RWPE2 (cell line): ENCODE data around the gene OR4K14.

Experiments
- ATAC-seq: fragments of 200-7000 bp; cut with Tn5 transposase; 3 replicates; pipeline ENCODE4 v1.9.1; 2021; ENCODE audit warnings: low read depth
- DNase-seq: peaks from one replicate; pipeline ENCODE4 v3.0.0-alpha.2; 2020; ENCODE audit warnings: low spot score
- H3K27ac ChIP-seq: fragments of 450-650 bp; 2 replicates; pipeline ENCODE4 v1.5.1; 2017; ENCODE audit warnings: mild to moderate bottlenecking; ENCODE audit not compliant: poor library complexity, severe bottlenecking
- H3K27me3 ChIP-seq: fragments of 250-450 bp; sonication (Bioruptor Pico); 2 replicates; pipeline ENCODE4 v1.5.1; 2021; ENCODE audit warnings: mild to moderate bottlenecking, moderate library complexity; ENCODE audit not compliant: insufficient read depth, poor library complexity, severe bottlenecking
- H3K36me3 ChIP-seq: fragments of 250-450 bp; sonication (Bioruptor Pico); 2 replicates; pipeline ENCODE4 v1.5.1; 2020; ENCODE audit warnings: low read depth, mild to moderate bottlenecking, moderate library complexity
- H3K4me1 ChIP-seq: fragments of 250-450 bp; sonication (Bioruptor Pico); 2 replicates; pipeline ENCODE4 v1.5.1; 2021; ENCODE audit warnings: mild to moderate bottlenecking, moderate library complexity; ENCODE audit not compliant: insufficient read depth, poor library complexity, severe bottlenecking
- H3K4me3 ChIP-seq: fragments of 250-450 bp; sonication (Bioruptor Pico); 2 replicates; pipeline ENCODE4 v1.5.1; 2021; ENCODE audit warnings: mild to moderate bottlenecking, moderate library complexity; ENCODE audit not compliant: severe bottlenecking
- H3K9me3 ChIP-seq: fragments of 250-450 bp; sonication (Bioruptor Pico); 2 replicates; pipeline ENCODE4 v1.5.1; 2021; ENCODE audit warnings: mild to moderate bottlenecking, moderate library complexity; ENCODE audit not compliant: severe bottlenecking
- TF ChIP-seq, protein P1 (sequence below): fragments of 450-650 bp; IDR thresholded peaks from one replicate; pipeline ENCODE4 v1.5.1; 2017; ENCODE audit warnings: mild to moderate bottlenecking, moderate library complexity; ENCODE audit not compliant: poor library complexity, severe bottlenecking

The OR4K14 gene, protein sequence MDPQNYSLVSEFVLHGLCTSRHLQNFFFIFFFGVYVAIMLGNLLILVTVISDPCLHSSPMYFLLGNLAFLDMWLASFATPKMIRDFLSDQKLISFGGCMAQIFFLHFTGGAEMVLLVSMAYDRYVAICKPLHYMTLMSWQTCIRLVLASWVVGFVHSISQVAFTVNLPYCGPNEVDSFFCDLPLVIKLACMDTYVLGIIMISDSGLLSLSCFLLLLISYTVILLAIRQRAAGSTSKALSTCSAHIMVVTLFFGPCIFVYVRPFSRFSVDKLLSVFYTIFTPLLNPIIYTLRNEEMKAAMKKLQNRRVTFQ

DNA sequence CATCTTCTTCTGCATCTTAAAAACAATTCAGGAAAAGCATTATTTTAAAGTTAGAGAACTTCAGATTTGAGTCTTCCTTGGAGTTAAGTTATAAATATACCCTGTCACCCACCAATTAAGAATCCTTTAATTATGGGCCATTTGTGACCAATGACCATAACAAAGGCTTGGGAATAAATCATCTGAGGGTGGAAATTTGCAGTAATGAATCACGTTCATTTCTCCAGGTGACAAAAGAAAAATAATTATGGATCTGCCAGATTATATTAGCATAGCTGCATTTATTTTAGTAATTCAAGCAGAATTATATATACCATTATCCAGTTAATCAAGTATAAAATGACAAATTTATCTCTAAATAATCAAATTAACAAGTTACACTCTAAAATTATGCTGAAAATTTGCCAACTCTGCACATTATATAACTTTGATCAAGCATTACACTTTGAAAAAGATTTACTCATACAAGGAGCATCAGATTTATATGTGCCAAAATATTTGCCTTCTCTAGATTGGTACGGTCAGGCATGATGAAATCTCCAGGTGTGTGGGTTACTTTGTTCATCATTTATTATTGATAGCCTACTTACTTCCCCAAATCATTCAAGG lies at the start of gene OR4K14:
Gene OR4K14 (minus strand): TSS at position 51 of the 609 bp plus-strand sequence. CDS start 4,114 bp downstream, outside the sequence.
- ATAC-seq (no peak), DNase-seq (no peak)
- H3K9me3 ChIP-seq = no peaks in the 10 kb centered on the region
- no peak within 1 kb of the TSS for H3K4me3 ChIP-seq
- H3K36me3 ChIP-seq = no peaks in the 10 kb centered on the region
- peaks cover 21% of the 10 kb centered on the region for H3K27me3 ChIP-seq
- H3K27ac ChIP-seq = no peak within 1 kb of the TSS
- H3K4me1 ChIP-seq = no peaks in the 10 kb centered on the region
- TF ChIP-seq, protein P1, sequence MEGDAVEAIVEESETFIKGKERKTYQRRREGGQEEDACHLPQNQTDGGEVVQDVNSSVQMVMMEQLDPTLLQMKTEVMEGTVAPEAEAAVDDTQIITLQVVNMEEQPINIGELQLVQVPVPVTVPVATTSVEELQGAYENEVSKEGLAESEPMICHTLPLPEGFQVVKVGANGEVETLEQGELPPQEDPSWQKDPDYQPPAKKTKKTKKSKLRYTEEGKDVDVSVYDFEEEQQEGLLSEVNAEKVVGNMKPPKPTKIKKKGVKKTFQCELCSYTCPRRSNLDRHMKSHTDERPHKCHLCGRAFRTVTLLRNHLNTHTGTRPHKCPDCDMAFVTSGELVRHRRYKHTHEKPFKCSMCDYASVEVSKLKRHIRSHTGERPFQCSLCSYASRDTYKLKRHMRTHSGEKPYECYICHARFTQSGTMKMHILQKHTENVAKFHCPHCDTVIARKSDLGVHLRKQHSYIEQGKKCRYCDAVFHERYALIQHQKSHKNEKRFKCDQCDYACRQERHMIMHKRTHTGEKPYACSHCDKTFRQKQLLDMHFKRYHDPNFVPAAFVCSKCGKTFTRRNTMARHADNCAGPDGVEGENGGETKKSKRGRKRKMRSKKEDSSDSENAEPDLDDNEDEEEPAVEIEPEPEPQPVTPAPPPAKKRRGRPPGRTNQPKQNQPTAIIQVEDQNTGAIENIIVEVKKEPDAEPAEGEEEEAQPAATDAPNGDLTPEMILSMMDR = no peak

DNA sequence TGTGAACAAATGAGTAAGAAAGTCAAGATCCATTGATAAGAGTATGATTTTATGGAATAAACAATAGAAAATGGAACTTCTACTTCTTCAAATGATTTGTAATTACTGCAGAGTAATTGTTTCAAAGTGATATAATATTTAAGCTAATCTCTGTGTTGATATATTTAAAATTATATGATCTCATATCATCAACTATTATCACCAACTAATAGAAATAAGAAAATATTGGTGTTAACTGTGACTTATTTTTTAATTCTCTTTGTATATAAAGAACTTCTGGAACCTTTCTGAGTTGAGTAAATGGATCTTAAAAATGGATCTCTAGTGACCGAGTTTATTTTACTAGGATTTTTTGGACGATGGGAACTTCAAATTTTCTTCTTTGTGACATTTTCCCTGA lies 40.6 kb upstream of the OR4K14 start, which contains the start of gene OR4L1:
Gene OR4L1 (plus strand): TSS at position 301 of the 400 bp plus-strand sequence. CDS start 0 bp downstream, at position 301.
- ATAC-seq = no peak
- no peaks in the 10 kb centered on the region for H3K9me3 ChIP-seq
- TF ChIP-seq, protein P1 = no peak

DNA sequence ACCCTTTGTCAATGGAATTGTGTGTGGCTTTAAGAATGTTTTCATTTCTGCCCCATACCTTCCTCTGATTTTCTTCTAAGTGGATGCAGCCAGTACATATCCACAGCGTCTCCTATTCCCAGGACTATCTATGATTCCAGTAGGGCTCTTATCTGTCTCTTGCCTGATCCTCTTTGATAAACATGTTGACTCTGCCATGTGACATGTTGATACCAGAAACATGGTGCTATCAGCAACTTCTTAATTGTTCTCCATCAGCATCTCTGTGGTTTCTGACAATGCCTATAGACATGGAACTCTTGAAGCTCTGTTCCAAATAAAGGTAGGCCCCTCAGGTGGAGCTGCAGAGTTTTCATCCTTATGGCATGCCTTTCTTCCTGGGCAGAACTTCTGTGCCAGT lies 29.1 kb upstream of the OR4K14 start:
- ATAC-seq = no peak
- Histone ChIP-seq H3K27ac (no peak overlapping the region), H3K36me3 (no peaks in the 10 kb centered on the region), H3K9me3 (no peaks in the 10 kb centered on the region), H3K4me1 (no peaks in the 10 kb centered on the region), H3K27me3 (peaks cover 55% of the 10 kb centered on the region), H3K4me3 (no peak overlapping the region)
- DNase-seq = no peak
- TF ChIP-seq, protein P1 = no peak

More for the DNA sequence above, 40.6 kb upstream of the OR4K14 start, which contains the start of gene OR4L1:
- DNase-seq = no peak
- Histone ChIP-seq H3K4me1 (no peaks in the 10 kb centered on the region), H3K27ac (no peak within 1 kb of the TSS), H3K4me3 (no peak within 1 kb of the TSS), H3K36me3 (no peaks in the 10 kb centered on the region), H3K27me3 (peaks cover 35% of the 10 kb centered on the region)

DNA sequence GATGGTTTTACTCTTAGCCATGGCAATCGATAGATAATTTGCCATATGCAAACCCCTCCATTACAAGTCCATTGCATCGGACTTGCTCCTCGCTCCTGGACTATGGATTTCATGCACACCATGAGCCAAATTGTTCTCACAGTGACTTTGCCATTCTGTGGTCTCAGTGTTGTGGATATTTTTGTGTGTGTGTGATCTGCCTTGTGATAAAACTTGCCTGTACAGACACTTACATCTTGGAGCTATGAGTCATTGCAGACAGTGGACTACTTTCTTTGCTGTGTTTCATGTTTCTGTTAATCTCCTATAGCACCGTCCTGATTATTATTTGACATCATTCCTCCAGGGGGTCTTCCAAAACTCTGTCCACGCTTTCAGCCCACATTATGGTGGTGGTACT lies 25.1 kb upstream of the OR4K14 start:
- ATAC-seq = no peak

More for the DNA sequence above, 25.1 kb upstream of the OR4K14 start:
- Histone ChIP-seq H3K27ac (no peak overlapping the region), H3K27me3 (peaks cover 18% of the 10 kb centered on the region), H3K4me1 (no peaks in the 10 kb centered on the region), H3K4me3 (no peak overlapping the region), H3K9me3 (no peaks in the 10 kb centered on the region), H3K36me3 (no peaks in the 10 kb centered on the region)
- TF ChIP-seq, protein P1 = no peak
- DNase-seq = no peak
